Esophagus muscularis mucosa (tissue), 4 donors: ENCODE results near the gene RNF130. TPM values are rescaled to one million over a fixed set of nuclear protein-coding genes. Genes with fewer than 3 reads are reported as not detected.
"Not testable (repeated sequence)": the region's sequence is repeated elsewhere in the genome, so short reads cannot be mapped to it uniquely, and the experiment has no call there.

ENCODE experiments used
- DNase-seq: peaks from one replicate; pipeline ENCODE4 v3.0.0-alpha.2; 2017; ENCODE audit errors: extremely low spot score
- H3K27ac ChIP-seq, 4 donors: fragments of 200-600 bp; sonication (generic); replicated peaks in 1 of 4; 1 replicate in 3 of 4; 2 replicates in 1 of 4; pipeline ENCODE4 v1.5.1; 2016 to 2019; ENCODE audit warnings: mild to moderate bottlenecking in 1 of 4
- H3K27me3 ChIP-seq, 4 donors: fragments of 200-600 bp; sonication (generic); one replicate each; pipeline versions ENCODE4 v1.5.1 to v1.6.0; 2016 to 2019
- H3K36me3 ChIP-seq, 4 donors: fragments of 200-600 bp; sonication (generic); one replicate each; pipeline ENCODE4 v1.5.1; 2016 to 2019
- H3K4me1 ChIP-seq, 4 donors: fragments of 200-600 bp; sonication (generic); one replicate each; pipeline ENCODE4 v1.5.1; 2016 to 2019
- H3K4me3 ChIP-seq, 4 donors: fragments of 200-600 bp; sonication (generic); 1 replicate in 2 of 4; 2 replicates in 2 of 4; pipeline ENCODE4 v1.5.1; 2016 to 2019; ENCODE audit warnings: mild to moderate bottlenecking in 4 of 4, moderate library complexity in 1 of 4
- H3K9me3 ChIP-seq, 4 donors: fragments of 200-600 bp; sonication (generic); 1 replicate in 3 of 4; 2 replicates in 1 of 4; pipeline ENCODE4 v1.5.1; 2016 to 2019
- EP300 ChIP-seq: sonication (generic); formaldehyde crosslinking; IDR thresholded peaks from one replicate; pipeline ENCODE4 v1.6.1; 2017; ENCODE audit warnings: antibody characterized with exemption
- POLR2A ChIP-seq: fragments of 450-650 bp; IDR thresholded peaks from one replicate; pipeline ENCODE4 v1.6.1; 2017; ENCODE audit warnings: antibody characterized with exemption, moderate library complexity, mild to moderate bottlenecking, low read depth
- POLR2AphosphoS5 ChIP-seq, 2 donors: sonication (generic); formaldehyde crosslinking; IDR thresholded peaks; one replicate each; pipeline ENCODE4 v1.6.1; 2017; ENCODE audit warnings: antibody characterized with exemption in 2 of 2
- WGBS: methylation state at CpG from one replicate; pipeline ENCODE4 v1.1.5; 2018; 5-methylcytosine and 5-hydroxymethylcytosine counted together
- intact Hi-C: fragments of 100-400 bp; cut with DNase I; formaldehyde crosslinking; loops from one replicate; pipeline ENCODE4 v1.15.1; 2023
- total RNA-seq, 4 donors: library from RNA; depleted of rRNA; stranded (reverse); fragments of >200 nt; gene quantifications; one replicate each; pipeline versions ENCODE4 v1.1.0 to v1.2.1, GENCODE V29; 2016
- TF ChIP-seq, protein P1 (sequence below), 3 experiments: fragments of 200-600 bp in 2 of 3; fragments of 450-650 bp in 1 of 3; sonication (generic) in 2 of 3; IDR thresholded peaks; one replicate each; pipeline ENCODE4 v1.5.1; 2017 to 2019; ENCODE audit warnings: antibody characterized with exemption in 3 of 3, mild to moderate bottlenecking in 2 of 3, moderate library complexity in 1 of 3

Gene RNF130
- total RNA-seq, 4 donors from 2014 or later: 98.4 to 136 (median 108) TPM

DNA sequence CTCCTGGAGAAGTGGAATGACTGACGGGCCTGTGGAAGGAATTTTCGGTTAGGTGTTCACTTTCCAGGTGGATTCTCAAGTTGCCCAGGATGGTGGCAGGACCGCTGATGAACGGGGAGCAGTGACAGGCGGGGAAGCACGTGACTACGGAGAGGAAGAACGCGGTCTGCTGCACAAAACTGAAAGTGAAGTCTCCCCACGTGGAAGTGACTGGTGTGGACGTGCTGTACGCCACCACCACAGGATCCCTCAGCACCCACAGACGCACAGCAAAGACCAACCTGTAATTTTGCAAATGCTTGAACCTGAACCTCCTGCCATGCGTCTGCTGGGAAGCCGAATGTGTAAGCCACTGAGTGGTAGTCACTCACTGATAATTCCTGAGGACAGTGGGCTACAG is 51.4 kb downstream of the RNF130 start:
- Histone ChIP-seq H3K9me3 (no peaks in the 10 kb centered on the region), H3K27me3 (no peaks in the 10 kb centered on the region), H3K27ac (no peak overlapping the region), H3K36me3 (peaks cover 0 to 12% (median 3%) of the 10 kb centered on the region in 4 donors), H3K4me1 (no peaks in the 10 kb centered on the region), H3K4me3 (no peak overlapping the region)
- WGBS: 95% methylated on average over 14 of the region's 15 CpGs
- no peak for DNase-seq
- no peak for TF ChIP-seq POLR2A
- TF ChIP-seq, protein P1, sequence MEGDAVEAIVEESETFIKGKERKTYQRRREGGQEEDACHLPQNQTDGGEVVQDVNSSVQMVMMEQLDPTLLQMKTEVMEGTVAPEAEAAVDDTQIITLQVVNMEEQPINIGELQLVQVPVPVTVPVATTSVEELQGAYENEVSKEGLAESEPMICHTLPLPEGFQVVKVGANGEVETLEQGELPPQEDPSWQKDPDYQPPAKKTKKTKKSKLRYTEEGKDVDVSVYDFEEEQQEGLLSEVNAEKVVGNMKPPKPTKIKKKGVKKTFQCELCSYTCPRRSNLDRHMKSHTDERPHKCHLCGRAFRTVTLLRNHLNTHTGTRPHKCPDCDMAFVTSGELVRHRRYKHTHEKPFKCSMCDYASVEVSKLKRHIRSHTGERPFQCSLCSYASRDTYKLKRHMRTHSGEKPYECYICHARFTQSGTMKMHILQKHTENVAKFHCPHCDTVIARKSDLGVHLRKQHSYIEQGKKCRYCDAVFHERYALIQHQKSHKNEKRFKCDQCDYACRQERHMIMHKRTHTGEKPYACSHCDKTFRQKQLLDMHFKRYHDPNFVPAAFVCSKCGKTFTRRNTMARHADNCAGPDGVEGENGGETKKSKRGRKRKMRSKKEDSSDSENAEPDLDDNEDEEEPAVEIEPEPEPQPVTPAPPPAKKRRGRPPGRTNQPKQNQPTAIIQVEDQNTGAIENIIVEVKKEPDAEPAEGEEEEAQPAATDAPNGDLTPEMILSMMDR (IDR thresholded peaks at IDR 0.05): no peak
- no peak for TF ChIP-seq EP300
- no peak for TF ChIP-seq POLR2AphosphoS5 (IDR thresholded peaks at IDR 0.05)
- intact Hi-C loops: no loop called here

DNA sequence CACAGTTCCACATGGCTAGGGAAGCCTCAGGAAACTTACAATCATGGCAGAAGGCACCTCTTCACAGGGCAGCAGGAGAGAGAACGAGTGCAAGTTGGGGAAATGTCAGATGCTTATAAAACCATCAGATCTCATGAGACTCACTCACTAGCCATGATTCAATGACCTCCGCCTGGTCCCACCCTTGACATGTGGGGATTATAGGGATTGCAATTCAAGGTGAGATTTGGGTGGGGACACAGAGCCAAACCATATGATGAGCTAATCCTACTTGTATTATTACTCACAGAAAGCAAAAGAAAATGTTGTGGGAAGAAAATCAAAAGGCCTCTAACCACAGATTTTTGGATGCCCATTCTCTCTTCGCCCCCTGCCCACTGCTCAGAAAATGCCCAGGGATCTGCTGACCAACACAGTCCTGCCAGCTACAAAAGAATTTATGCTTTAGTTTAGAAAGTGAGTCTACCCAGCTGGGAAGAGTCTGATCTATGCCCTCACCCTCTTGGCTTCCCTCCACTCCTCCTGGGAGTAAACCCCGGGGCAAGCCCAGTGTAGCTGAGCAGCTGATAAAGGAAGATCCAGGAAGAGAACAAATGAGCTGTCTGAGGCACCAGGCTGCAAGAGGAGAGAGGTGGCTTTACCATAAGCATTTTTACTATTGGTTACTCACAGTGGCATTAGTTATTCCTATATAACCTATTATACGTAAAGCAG is 53.1 kb downstream of the RNF130 start:
- DNase-seq: no peak
- peaks cover 0 to 12% (median 3%) of the 10 kb centered on the region in 4 donors for H3K36me3 ChIP-seq
- no peaks in the 10 kb centered on the region for H3K27me3 ChIP-seq
- H3K4me3 ChIP-seq: no peak overlapping the region
- no peak for TF ChIP-seq POLR2A
- TF ChIP-seq, protein P1 (IDR thresholded peaks at IDR 0.05): no peak
- no peak for TF ChIP-seq EP300
- TF ChIP-seq POLR2AphosphoS5 (IDR thresholded peaks at IDR 0.05): no peak
- H3K4me1 ChIP-seq: no peaks in the 10 kb centered on the region
- H3K27ac ChIP-seq: no peak overlapping the region
- no peaks in the 10 kb centered on the region for H3K9me3 ChIP-seq
- intact Hi-C loops: no loop called here
- 94% methylated on average over 5 of the region's 5 CpGs for WGBS

DNA sequence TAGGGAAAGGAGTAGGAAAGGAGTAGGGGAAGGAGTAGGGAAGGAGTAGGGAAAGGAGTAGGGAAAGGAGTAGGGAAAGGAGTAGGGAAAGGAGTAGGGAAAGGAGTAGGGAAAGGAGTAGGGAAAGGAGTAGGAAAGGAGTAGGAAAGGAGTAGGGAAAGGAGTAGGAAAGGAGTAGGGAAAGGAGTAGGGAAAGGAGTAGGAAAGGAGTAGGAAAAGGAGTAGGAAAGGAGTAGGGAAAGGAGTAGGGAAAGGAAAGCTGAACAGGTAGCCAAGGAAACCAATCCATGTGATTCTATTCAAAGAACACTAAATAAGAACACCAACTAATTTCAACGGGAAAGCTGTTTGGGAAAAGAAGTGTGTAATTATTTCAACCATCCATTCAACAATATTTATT is 56.0 kb downstream of the RNF130 start:
- 91% methylated on average over 1 of the region's 1 CpG for WGBS
- DNase-seq, H3K4me3 ChIP-seq, intact Hi-C loops, H3K9me3 ChIP-seq, H3K4me1 ChIP-seq, H3K27me3 ChIP-seq, H3K27ac ChIP-seq: not testable (repeated sequence)
- peaks cover 0 to 31% (median 13%) of the 10 kb centered on the region in 4 donors for H3K36me3 ChIP-seq

DNA sequence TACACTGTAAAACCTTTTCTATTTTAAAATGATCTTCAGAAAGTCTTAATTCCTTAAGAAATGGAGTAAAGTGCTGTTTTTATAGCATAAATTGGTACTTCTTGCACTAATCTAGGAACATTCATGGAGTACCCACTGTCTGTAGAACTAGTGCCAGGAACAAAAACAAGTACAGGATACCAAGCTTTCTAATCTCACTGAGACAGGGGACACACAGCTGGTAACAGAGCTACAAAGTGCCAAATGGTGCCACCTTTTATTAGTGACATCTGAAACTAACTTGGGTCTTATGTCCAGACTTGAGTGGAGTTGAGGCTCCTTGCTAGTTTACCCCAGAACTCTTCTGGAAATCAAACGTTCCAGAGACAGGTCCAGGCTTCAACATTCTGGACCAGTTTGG is 57.9 kb downstream of the RNF130 start:
- WGBS: 63% methylated on average over 1 of the region's 1 CpG
- Histone ChIP-seq H3K27ac (no peak overlapping the region), H3K27me3 (no peaks in the 10 kb centered on the region), H3K4me1 (peaks cover 0 to 4% (median under 1%) of the 10 kb centered on the region in 4 donors), H3K36me3 (peaks cover 0 to 28% (median 11%) of the 10 kb centered on the region in 4 donors), H3K4me3 (no peak overlapping the region), H3K9me3 (no peaks in the 10 kb centered on the region)
- intact Hi-C loops: no loop called here
- DNase-seq: no peak
- TF ChIP-seq, protein P1 (IDR thresholded peaks at IDR 0.05): no peak
- no peak for TF ChIP-seq POLR2A
- TF ChIP-seq POLR2AphosphoS5 (IDR thresholded peaks at IDR 0.05): no peak
- no peak for TF ChIP-seq EP300

DNA sequence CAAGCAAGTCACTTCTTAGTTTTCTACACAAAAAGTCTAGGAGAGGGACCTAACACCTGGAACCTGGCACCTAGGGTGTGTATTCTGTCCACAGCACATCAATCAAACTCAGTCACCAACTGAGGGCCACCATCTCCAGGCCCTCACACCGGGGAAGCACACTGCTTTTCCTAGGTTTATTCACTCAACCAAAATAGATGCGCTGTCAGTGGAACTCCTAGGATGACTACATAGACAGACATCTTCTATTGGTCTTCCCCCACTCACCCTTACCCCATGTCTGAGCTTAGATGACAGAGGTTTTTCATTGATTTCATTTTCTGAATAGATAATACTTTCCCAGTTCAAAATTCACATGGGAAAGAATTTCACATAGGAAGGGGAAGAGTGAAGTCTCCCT is 59.2 kb downstream of the RNF130 start:
- Histone ChIP-seq H3K36me3 (peaks cover 0 to 28% (median 11%) of the 10 kb centered on the region in 4 donors), H3K4me3 (no peak overlapping the region), H3K9me3 (no peaks in the 10 kb centered on the region), H3K4me1 (peaks cover 7 to 14% (median 11%) of the 10 kb centered on the region in 4 donors), H3K27me3 (no peaks in the 10 kb centered on the region), H3K27ac (no peak overlapping the region)
- intact Hi-C loops: no loop called here
- DNase-seq: no peak
- WGBS: 76% methylated on average over 2 of the region's 2 CpGs
- TF ChIP-seq, protein P1 (IDR thresholded peaks at IDR 0.05): no peak
- TF ChIP-seq POLR2AphosphoS5 (IDR thresholded peaks at IDR 0.05): no peak
- no peak for TF ChIP-seq POLR2A
